ENCODE data around the gene AGBL1. TPM values are rescaled to one million over a fixed set of nuclear protein-coding genes. Genes with fewer than 3 reads are reported as not detected.

The AGBL1 gene
- total RNA-seq, 2 experiments from 2014 or later, result 0.10 TPM

DNA sequence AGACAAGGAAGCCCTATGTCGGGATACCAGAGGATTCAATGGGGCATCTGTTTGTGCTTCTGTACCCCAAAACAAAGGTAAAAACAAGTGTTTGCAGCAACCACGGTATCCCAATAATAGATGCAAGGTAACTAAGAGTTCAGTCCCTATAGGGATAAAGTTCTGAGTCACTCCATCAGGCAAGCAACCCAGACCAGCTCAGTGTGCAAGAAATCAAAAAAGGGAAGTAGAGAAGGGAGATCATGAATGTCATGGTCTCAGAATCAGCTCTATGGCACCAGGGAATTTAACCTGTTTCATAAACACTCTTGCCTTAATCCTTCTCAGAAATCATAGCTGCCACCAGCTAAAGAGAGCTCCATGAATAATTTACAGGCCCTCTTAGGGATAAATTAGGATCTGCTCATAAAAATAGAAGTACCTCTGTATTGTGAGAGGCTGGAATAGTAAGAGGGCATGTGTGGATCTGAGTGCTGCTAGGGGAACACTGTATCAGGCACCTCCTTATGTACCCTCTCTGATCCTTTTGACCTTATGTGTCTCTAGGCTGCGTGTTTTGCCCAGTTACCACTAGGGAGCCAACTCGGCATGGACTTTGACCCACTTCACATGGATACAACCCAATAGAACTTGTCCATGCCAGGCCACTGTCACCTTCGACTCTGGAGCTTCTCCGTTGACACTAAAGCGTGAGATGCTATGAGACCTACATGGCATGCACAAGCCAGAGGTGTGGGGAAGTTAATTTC lies 754.6 kb downstream of the AGBL1 start:
- DNase-seq, result no peak
- H3K27ac Mint-ChIP-seq, result no peak overlapping the region
- ChIA-PET CTCF (no interaction called here), POLR2A (no interaction called here)
- H3K4me1 Mint-ChIP-seq (ENCODE audit: low read depth), result no peaks in the 10 kb centered on the region
- H3K36me3 Mint-ChIP-seq, result no peaks in the 10 kb centered on the region
- H3K4me3 Mint-ChIP-seq, result no peak overlapping the region
- intact Hi-C loops (cut with micrococcal nuclease), result no loop called here
- peaks cover 2% of the 10 kb centered on the region for H3K27me3 Mint-ChIP-seq
- H3K9me3 Mint-ChIP-seq, result no peaks in the 10 kb centered on the region

- Mint-ChIP-seq H3K4me3 (no peak overlapping the region), H3K27me3 (peaks cover 6% of the 10 kb centered on the region), H3K9me3 (no peaks in the 10 kb centered on the region), H3K27ac (no peak overlapping the region), H3K36me3 (no peaks in the 10 kb centered on the region), H3K4me1 (ENCODE audit: low read depth) (no peaks in the 10 kb centered on the region)
- intact Hi-C loops (cut with micrococcal nuclease), result no loop called here
- POLR2A ChIA-PET, result no interaction called here
- CTCF ChIA-PET, result no interaction called here
- no peak for DNase-seq
Observed at GRCh38 chr15:86837294-86838061, 757.8 kb downstream of the AGBL1 start.

DNA sequence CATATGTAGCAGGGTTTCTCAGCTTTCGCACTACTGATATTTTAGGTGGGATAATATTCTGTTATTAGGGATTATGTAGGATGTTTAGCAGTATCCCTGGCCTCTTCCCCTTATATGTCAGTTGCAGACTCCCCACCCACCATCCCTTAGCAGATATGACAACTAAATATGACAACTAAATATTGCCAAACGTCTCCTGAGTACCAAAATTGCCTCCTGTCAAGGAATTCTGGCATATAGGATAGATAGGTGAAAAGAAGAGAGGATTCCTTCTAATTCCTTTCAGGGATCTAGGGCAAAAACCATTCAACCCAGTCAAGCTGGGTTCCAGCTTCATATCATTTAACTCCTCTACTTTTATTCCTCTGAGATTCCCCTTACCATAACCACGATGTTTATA lies 759.8 kb downstream of the AGBL1 start:
- Mint-ChIP-seq H3K27me3 (peaks cover 6% of the 10 kb centered on the region), H3K9me3 (no peaks in the 10 kb centered on the region), H3K4me1 (ENCODE audit: low read depth) (no peaks in the 10 kb centered on the region), H3K36me3 (no peaks in the 10 kb centered on the region), H3K27ac (no peak overlapping the region), H3K4me3 (no peak overlapping the region)
- CTCF ChIA-PET, result interaction anchor here (1.1 kb wide), 1 partner anchor 13 kb away, joined by 3 read pairs; no protein-coding TSS in a partner anchor
- intact Hi-C loops (cut with micrococcal nuclease), result no loop called here
- POLR2A ChIA-PET, result no interaction called here
- DNase-seq, result no peak

DNA sequence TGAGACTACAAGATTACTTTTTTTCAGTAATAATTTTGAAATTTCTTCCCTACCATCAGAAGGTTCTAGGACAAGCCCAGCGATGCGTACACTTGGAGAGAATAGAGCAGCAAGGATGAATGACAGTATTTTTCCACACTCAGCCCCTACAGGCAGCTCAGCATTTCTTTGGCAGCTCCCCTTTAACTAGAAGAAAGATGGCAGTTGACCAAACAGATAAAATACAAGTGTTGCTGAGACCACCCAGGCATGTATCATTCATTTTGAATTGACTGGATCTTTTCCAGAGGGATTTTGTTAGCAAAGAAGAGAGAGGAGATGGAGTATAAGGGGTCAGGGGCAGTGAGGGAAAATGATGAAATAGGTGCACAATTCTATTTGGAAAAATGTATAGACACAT lies 761.3 kb downstream of the AGBL1 start:
- no peak overlapping the region for H3K27ac Mint-ChIP-seq
- peaks cover 5% of the 10 kb centered on the region for H3K27me3 Mint-ChIP-seq
- DNase-seq, result no peak
- no peaks in the 10 kb centered on the region for H3K36me3 Mint-ChIP-seq
- no peaks in the 10 kb centered on the region for H3K9me3 Mint-ChIP-seq
- H3K4me1 Mint-ChIP-seq (ENCODE audit: low read depth), result no peaks in the 10 kb centered on the region
- ChIA-PET POLR2A (no interaction called here), CTCF (no interaction called here)
- no peak overlapping the region for H3K4me3 Mint-ChIP-seq
- intact Hi-C loops (cut with micrococcal nuclease), result no loop called here

- CTCF ChIA-PET, result no interaction called here
- Mint-ChIP-seq H3K9me3 (no peaks in the 10 kb centered on the region), H3K36me3 (no peaks in the 10 kb centered on the region), H3K27ac (no peak overlapping the region), H3K27me3 (peaks cover 5% of the 10 kb centered on the region), H3K4me3 (no peak overlapping the region), H3K4me1 (ENCODE audit: low read depth) (no peaks in the 10 kb centered on the region)
- POLR2A ChIA-PET, result no interaction called here
- DNase-seq, result no peak
- intact Hi-C loops (cut with micrococcal nuclease), result no loop called here
Observed at GRCh38 chr15:86842199-86842598, 762.5 kb downstream of the AGBL1 start.

DNA sequence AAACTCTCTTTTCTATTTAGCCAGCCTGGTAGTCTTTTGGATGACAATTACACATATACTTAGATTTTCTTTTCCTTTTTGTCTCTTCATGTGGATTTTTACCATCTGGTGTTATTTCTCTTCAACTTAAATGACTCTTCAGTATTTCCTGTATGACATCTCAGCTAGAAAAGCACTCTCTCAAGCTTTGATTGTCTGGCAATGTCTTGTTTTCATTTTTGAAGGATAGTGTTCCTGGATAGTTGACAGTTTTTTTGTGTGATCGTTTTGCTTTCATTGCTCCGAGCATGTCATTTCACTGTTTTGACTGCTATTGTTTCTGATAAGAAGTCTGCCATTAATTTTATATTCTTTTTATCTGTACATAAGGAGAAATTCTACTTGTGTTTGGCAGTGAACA lies 766.4 kb downstream of the AGBL1 start:
- DNase-seq, result no peak
- intact Hi-C loops (cut with micrococcal nuclease), result no loop called here
- POLR2A ChIA-PET, result no interaction called here
- Mint-ChIP-seq H3K4me3 (no peak overlapping the region), H3K36me3 (no peaks in the 10 kb centered on the region), H3K27ac (no peak overlapping the region), H3K27me3 (peaks cover 3% of the 10 kb centered on the region), H3K4me1 (ENCODE audit: low read depth) (no peaks in the 10 kb centered on the region), H3K9me3 (no peaks in the 10 kb centered on the region)
- CTCF ChIA-PET, result no interaction called here

DNA sequence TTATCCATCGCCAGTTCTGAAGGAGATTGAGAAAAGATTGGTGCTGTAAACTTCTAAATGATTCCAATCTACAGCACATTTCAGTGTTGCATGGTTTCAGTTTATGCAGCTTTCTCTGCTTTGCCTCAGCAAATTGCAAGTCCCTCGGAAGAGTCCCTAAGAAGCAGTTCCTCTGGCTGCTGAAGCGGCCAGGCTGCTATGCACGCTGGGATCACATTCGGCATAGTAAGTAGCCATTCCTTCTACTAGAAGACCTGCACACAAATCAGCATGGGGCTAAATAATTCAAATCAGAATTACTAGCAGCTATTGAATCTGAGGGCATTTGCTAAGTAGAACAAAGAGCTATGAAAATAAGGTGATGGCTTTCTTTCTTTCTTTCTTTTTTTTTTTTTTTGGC lies 769.5 kb downstream of the AGBL1 start:
- Mint-ChIP-seq H3K4me1 (ENCODE audit: low read depth) (no peaks in the 10 kb centered on the region), H3K36me3 (no peaks in the 10 kb centered on the region), H3K9me3 (no peaks in the 10 kb centered on the region), H3K4me3 (no peak overlapping the region), H3K27ac (no peak overlapping the region), H3K27me3 (peaks cover 3% of the 10 kb centered on the region)
- DNase-seq, result no peak
- CTCF ChIA-PET, result no interaction called here
- intact Hi-C loops (cut with micrococcal nuclease), result no loop called here
- POLR2A ChIA-PET, result no interaction called here

- Mint-ChIP-seq H3K36me3 (no peaks in the 10 kb centered on the region), H3K27me3 (peaks cover 3% of the 10 kb centered on the region), H3K27ac (no peak overlapping the region), H3K4me3 (no peak overlapping the region), H3K9me3 (no peaks in the 10 kb centered on the region), H3K4me1 (ENCODE audit: low read depth) (no peaks in the 10 kb centered on the region)
- no peak for DNase-seq
- intact Hi-C loops (cut with micrococcal nuclease), result no loop called here
- CTCF ChIA-PET, result no interaction called here
- POLR2A ChIA-PET, result no interaction called here
Observed at GRCh38 chr15:86849558-86850285, 770.1 kb downstream of the AGBL1 start.

GRCh38 chr15:86850939-86851338 lies 771.3 kb downstream of the AGBL1 start:
- CTCF ChIA-PET, result no interaction called here
- no peaks in the 10 kb centered on the region for H3K9me3 Mint-ChIP-seq
- no peak for DNase-seq
- peaks cover 3% of the 10 kb centered on the region for H3K27me3 Mint-ChIP-seq
- POLR2A ChIA-PET, result no interaction called here
- H3K36me3 Mint-ChIP-seq, result no peaks in the 10 kb centered on the region
- H3K4me1 Mint-ChIP-seq (ENCODE audit: low read depth), result no peaks in the 10 kb centered on the region
- no peak overlapping the region for H3K4me3 Mint-ChIP-seq
- H3K27ac Mint-ChIP-seq, result no peak overlapping the region
- intact Hi-C loops (cut with micrococcal nuclease), result no loop called here

DNA sequence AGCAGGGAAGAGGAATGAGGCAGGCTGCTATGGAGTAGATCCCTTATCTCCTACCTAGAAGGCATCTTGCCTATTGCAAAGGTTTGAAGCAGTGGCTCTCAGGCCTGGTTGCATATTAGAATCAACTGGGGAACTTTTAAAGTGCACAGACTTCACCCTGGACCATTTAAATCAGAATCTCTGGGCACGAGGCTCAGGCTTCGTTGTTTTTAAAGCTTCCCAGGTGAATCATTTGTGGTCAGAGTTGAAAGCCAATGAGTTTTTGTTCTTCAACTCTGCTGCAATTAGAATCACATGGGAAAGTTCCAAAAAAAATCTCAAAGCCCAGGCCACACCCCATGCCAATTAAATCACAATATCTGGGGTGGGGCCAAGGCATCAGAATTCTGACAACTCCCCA lies 773.1 kb downstream of the AGBL1 start:
- Mint-ChIP-seq H3K9me3 (no peaks in the 10 kb centered on the region), H3K4me1 (ENCODE audit: low read depth) (no peaks in the 10 kb centered on the region), H3K36me3 (no peaks in the 10 kb centered on the region), H3K27ac (no peak overlapping the region), H3K4me3 (no peak overlapping the region), H3K27me3 (peaks cover 3% of the 10 kb centered on the region)
- CTCF ChIA-PET, result no interaction called here
- DNase-seq, result no peak
- intact Hi-C loops (cut with micrococcal nuclease), result no loop called here
- POLR2A ChIA-PET, result no interaction called here

- no peaks in the 10 kb centered on the region for H3K9me3 Mint-ChIP-seq
- H3K4me3 Mint-ChIP-seq, result no peak overlapping the region
- H3K27me3 Mint-ChIP-seq, result peaks cover 3% of the 10 kb centered on the region
- H3K36me3 Mint-ChIP-seq, result no peaks in the 10 kb centered on the region
- POLR2A ChIA-PET, result no interaction called here
- CTCF ChIA-PET, result no interaction called here
- no peaks in the 10 kb centered on the region for H3K4me1 Mint-ChIP-seq (ENCODE audit: low read depth)
- intact Hi-C loops (cut with micrococcal nuclease), result no loop called here
- H3K27ac Mint-ChIP-seq, result no peak overlapping the region
- no peak for DNase-seq
Observed at GRCh38 chr15:86854176-86854575, 774.5 kb downstream of the AGBL1 start.

DNA sequence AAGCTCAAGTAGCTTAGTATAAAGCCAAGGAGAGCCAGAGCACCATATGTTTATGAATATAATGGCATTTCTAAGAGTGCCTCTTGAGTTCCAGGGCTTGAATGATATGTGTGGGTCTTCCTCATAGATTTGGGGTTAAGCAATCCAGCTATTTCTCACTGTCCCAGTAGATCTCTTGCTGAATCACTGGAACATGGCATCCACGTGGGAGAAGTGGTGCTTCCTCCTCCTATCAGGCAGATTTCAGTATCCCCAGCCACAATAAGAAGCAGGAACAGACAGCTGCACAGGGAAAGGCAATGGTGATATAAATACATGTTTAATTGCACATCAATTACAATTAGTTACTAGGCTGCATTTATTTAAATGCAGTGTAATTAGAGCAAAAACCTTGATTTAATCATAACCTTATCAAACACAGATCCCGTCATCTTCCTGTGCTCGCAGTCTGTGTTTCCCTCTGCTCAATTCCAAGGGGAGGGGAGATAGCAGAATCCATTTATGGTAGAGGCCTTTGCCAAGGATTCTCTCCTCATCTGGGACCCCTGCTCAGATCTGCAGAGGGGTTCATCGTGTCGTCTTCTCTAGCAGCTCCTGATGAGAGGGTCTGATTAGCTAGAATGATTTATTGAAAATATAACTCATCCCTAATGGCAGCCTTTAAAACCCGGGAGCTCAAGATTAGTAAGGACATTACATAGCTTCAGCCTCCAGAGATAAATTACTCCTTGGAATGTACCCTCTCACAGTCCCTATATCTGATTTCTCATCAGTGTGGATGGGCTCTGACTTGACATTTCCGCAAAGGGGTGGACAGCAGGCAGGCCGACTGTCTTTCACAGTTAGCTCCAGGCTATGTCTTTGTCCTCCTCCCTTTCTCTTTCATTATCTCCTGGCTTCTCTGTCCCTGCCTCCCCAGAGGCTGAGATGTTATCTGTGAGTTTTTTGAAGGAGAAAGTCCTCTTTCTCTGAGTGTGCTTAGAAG lies 775.9 kb downstream of the AGBL1 start:
- ChIA-PET CTCF (no interaction called here), POLR2A (no interaction called here)
- no peak for DNase-seq
- Mint-ChIP-seq H3K4me1 (ENCODE audit: low read depth) (no peaks in the 10 kb centered on the region), H3K4me3 (no peak overlapping the region), H3K27me3 (no peaks in the 10 kb centered on the region), H3K36me3 (no peaks in the 10 kb centered on the region), H3K9me3 (no peaks in the 10 kb centered on the region), H3K27ac (no peak overlapping the region)
- intact Hi-C loops (cut with micrococcal nuclease), result no loop called here
